Measurements from ENCODE around the gene HMGB3.

GRCh38 chrX:151009582-151009981, 26.4 kb downstream of the HMGB3 start:
- no peak for TF ChIP-seq CTCF (IDR thresholded peaks at IDR 0.05)
- no peak for TF ChIP-seq POLR2A (IDR thresholded peaks at IDR 0.05)

Measured in lower leg skin (tissue), 3 donors.